T-cell (primary cell): ENCODE data around the gene TMEM240. TPM values are rescaled to one million over a fixed set of nuclear protein-coding genes. Genes with fewer than 3 reads are reported as not detected.

Experiments used
- ATAC-seq, 4 experiments: fragments of 200-7000 bp in 3 of 4; fragments of 150-1000 bp in 1 of 4; cut with Tn5 transposase; replicated peaks in 1 of 4; 1 replicate in 3 of 4; 2 replicates in 1 of 4; pipeline ENCODE4 v1.10.0; 2021; ENCODE audit warnings: moderate library complexity in 3 of 4, mild to moderate bottlenecking in 2 of 4, moderate number of reproducible peaks in 1 of 4
- CTCF ChIA-PET, 2 donors: fragments of 300-600 bp; sonication (Branson Sonifier 250); formaldehyde crosslinking; loops; one replicate each; lab custom pipeline; 2022; ENCODE audit warnings: antibody characterized with exemption in 2 of 2; lab: Charles Lee
- POLR2A ChIA-PET, 2 donors: fragments of 300-600 bp; sonication (Branson Sonifier 250); formaldehyde crosslinking; loops; one replicate each; lab custom pipeline; 2022; ENCODE audit warnings: antibody characterized with exemption in 2 of 2; lab: Charles Lee
- DNase-seq, 35 experiments: peaks; one replicate each; pipeline versions ENCODE4 v3.0.0 to v3.0.0-alpha.2; 2013 to 2023
- H3K27ac ChIP-seq: one replicate; pipeline ENCODE4 v1.5.1; 2013; ENCODE audit warnings: low read length
- H3K27me3 ChIP-seq, 2 experiments: replicated peaks in 1 of 2; 1 replicate in 1 of 2; 2 replicates in 1 of 2; pipeline versions ENCODE4 v1.6.1 to v1.7.0; 2013; ENCODE audit warnings: low read length in 1 of 2, mixed read lengths in 1 of 2; ENCODE audit not compliant: control insufficient read depth in 2 of 2, insufficient read depth in 2 of 2; ENCODE audit errors: extremely low read depth in 1 of 2
- H3K36me3 ChIP-seq, 2 donors: 1 replicate in 1 of 2; 2 replicates in 1 of 2; pipeline versions ENCODE4 v1.6.1 to v1.7.0; 2013; ENCODE audit warnings: low read length in 1 of 2; ENCODE audit not compliant: control insufficient read depth in 2 of 2, insufficient read depth in 1 of 2; ENCODE audit errors: extremely low read depth in 1 of 2
- H3K4me1 ChIP-seq, 2 experiments: 1 replicate in 1 of 2; 2 replicates in 1 of 2; pipeline versions ENCODE4 v1.6.1 to v1.7.0; 2013; ENCODE audit warnings: low read length in 2 of 2, mixed read lengths in 1 of 2; ENCODE audit not compliant: insufficient read depth in 2 of 2, control insufficient read depth in 1 of 2; ENCODE audit errors: extremely low read depth in 1 of 2
- H3K4me3 ChIP-seq, 2 donors: 1 replicate in 1 of 2; 2 replicates in 1 of 2; pipeline versions ENCODE4 v1.5.1 to v1.7.0; 2013; ENCODE audit warnings: mild to moderate bottlenecking in 2 of 2, low read length in 1 of 2, moderate library complexity in 1 of 2; ENCODE audit not compliant: control insufficient read depth in 1 of 2; ENCODE audit errors: extremely low read depth in 1 of 2
- H3K9me3 ChIP-seq: 2 replicates; pipeline ENCODE4 v1.7.0; 2013
- H3K27ac Mint-ChIP-seq, 2 donors: one replicate each; pipeline ENCODE4 v1.8.0; 2020 to 2021; ENCODE audit warnings: mild to moderate bottlenecking in 2 of 2, mixed read lengths in 2 of 2
- H3K27me3 Mint-ChIP-seq, 2 donors: one replicate each; pipeline ENCODE4 v1.8.0; 2021 to 2022; ENCODE audit warnings: mixed read lengths in 2 of 2
- H3K36me3 Mint-ChIP-seq: one replicate; pipeline ENCODE4 v1.8.0; 2021; ENCODE audit warnings: mixed read lengths
- H3K4me1 Mint-ChIP-seq, 3 donors: one replicate each; pipeline ENCODE4 v1.8.0; 2020 to 2022; ENCODE audit warnings: mixed read lengths in 3 of 3, mild to moderate bottlenecking in 1 of 3
- H3K4me3 Mint-ChIP-seq, 3 donors: one replicate each; pipeline ENCODE4 v1.8.0; 2020 to 2022; ENCODE audit warnings: mild to moderate bottlenecking in 3 of 3, mixed read lengths in 3 of 3, moderate library complexity in 3 of 3
- H3K9me3 Mint-ChIP-seq, 3 donors: one replicate each; pipeline ENCODE4 v1.8.0; 2020 to 2022; ENCODE audit warnings: mixed read lengths in 3 of 3
- WGBS: methylation state at CpG from one replicate; pipeline ENCODE4 v1.1.5; 2013; ENCODE audit warnings: missing lambda C conversion rate; ENCODE audit not compliant: insufficient coverage; 5-methylcytosine and 5-hydroxymethylcytosine counted together
- total RNA-seq, 35 experiments: library from RNA in 6 of 35; stranded (reverse) in 6 of 35; fragments of 120-200 nt in 1 of 35; gene quantifications; one replicate each; pipeline versions ENCODE4 v1.2.1 to v1.2.4 and lab custom pipeline; 2013 to 2026

Gene TMEM240
- total RNA-seq (1 to 10 TPM; 1.0 to 3.1 (median 1.4) TPM), total RNA-seq (lab: John Stamatoyannopoulos, UW) (0 to 1.1 (median 0.18) reads per million in 29 experiments)
- 0.44 TPM for total RNA-seq (2013)

DNA sequence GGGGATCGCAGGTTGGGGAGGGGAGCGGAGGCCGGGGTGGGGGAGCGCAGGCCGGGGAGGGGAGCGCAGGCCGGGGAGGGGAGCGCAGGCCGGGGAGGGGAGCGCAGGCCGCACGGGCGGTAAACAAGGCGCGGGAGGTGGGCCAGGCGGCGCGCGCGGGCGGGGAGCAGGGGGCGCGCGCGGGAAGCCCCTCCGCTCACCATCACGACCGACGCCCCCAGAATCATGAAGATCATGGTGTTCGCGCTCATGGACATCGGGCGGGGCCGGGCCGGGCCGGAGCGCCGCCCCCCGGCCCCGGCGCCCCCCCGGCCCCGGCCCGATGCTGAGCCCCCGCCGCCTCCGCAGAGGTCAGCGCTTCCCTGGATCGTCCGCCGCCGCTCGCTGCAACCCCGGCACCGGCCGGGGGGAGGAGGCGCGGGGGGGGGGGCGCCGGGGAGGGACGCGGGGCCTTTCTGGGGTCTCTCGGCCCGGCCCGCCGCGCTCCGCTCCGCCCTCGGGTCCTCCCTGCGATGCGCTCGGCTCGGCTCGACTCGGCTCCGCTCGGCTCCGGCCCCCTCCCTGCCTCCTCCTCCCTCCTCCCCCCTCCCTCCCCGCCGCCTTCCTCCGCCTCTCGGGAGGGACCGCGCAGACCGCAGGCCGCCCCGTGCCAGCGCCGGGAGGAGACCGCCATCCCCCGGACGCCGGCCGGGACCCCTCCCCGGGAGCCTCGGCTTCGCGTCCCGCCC is at the start of gene TMEM240:
TSS of gene TMEM240 (minus strand) at position 535 of the 728 bp plus-strand sequence. CDS start at position 257, 278 bp downstream.
- DNase-seq = peak; percentile 18 to 68 (median 43)
- peak within 1 kb of the TSS in 1 of 2 donors; percentile 48 for H3K27ac Mint-ChIP-seq
- no peaks in the 10 kb centered on the region for H3K9me3 Mint-ChIP-seq
- Histone ChIP-seq H3K36me3 (peaks cover 13 to 14% of the 10 kb centered on the region in 2 donors), H3K4me1 (peaks cover 0 to 20% of the 10 kb centered on the region in 2 experiments), H3K27ac (no peak within 1 kb of the TSS), H3K4me3 (no peak within 1 kb of the TSS), H3K27me3 (peaks cover 0 to 9% of the 10 kb centered on the region in 2 experiments), H3K9me3 (no peaks in the 10 kb centered on the region)
- H3K4me3 Mint-ChIP-seq = peak within 1 kb of the TSS; percentile 63 to 67 (median 64)
- peaks cover 4% of the 10 kb centered on the region for H3K36me3 Mint-ChIP-seq
- ChIA-PET POLR2A (no interaction called here), CTCF (no interaction called here)
- ATAC-seq = peak; percentile 75 to 82 (median 80)
- H3K4me1 Mint-ChIP-seq = peaks cover 0 to 5% (median 3%) of the 10 kb centered on the region in 3 donors
- 4% methylated on average over 39 of the region's 100 CpGs for WGBS
- no peaks in the 10 kb centered on the region for H3K27me3 Mint-ChIP-seq

GRCh38 chr1:1583347-1584010 is 43.1 kb upstream of the TMEM240 start:
- WGBS = 88% methylated on average over 18 of the region's 23 CpGs
- Mint-ChIP-seq H3K27me3 (peaks cover 10 to 13% of the 10 kb centered on the region in 2 donors), H3K4me3 (no peak overlapping the region), H3K27ac (no peak overlapping the region), H3K4me1 (no peaks in the 10 kb centered on the region), H3K9me3 (no peaks in the 10 kb centered on the region), H3K36me3 (no peaks in the 10 kb centered on the region)
- Histone ChIP-seq H3K4me1 (peaks cover 0 to 4% of the 10 kb centered on the region in 2 experiments), H3K27ac (no peak overlapping the region), H3K9me3 (no peaks in the 10 kb centered on the region), H3K4me3 (no peak overlapping the region), H3K36me3 (no peaks in the 10 kb centered on the region), H3K27me3 (peaks cover 0 to 49% of the 10 kb centered on the region in 2 experiments)
- ATAC-seq (no peak), DNase-seq (no peak)
- ChIA-PET CTCF (no interaction called here), POLR2A (no interaction called here)

- CTCF ChIA-PET = no interaction called here
- no peaks in the 10 kb centered on the region for H3K4me1 Mint-ChIP-seq
- 78% methylated on average over 7 of the region's 9 CpGs for WGBS
- ATAC-seq (no peak), DNase-seq (no peak)
- H3K27ac Mint-ChIP-seq = no peak overlapping the region
- no peaks in the 10 kb centered on the region for H3K9me3 Mint-ChIP-seq
- no peak overlapping the region for H3K4me3 Mint-ChIP-seq
- Histone ChIP-seq H3K4me3 (no peak overlapping the region), H3K36me3 (no peaks in the 10 kb centered on the region), H3K9me3 (no peaks in the 10 kb centered on the region), H3K27me3 (peaks cover 0 to 51% of the 10 kb centered on the region in 2 experiments), H3K27ac (no peak overlapping the region), H3K4me1 (peaks cover 0 to 4% of the 10 kb centered on the region in 2 experiments)
- no peaks in the 10 kb centered on the region for H3K36me3 Mint-ChIP-seq
- POLR2A ChIA-PET = interaction anchor here in 1 of 2 donors (0.6 kb wide), 1 partner anchor 15 kb away, joined by 5 read pairs; no protein-coding TSS in a partner anchor
- peaks cover 10 to 12% of the 10 kb centered on the region in 2 donors for H3K27me3 Mint-ChIP-seq
Observed at GRCh38 chr1:1582585-1583346, 42.3 kb upstream of the TMEM240 start.

- H3K4me1 Mint-ChIP-seq = peaks cover 10 to 16% (median 12%) of the 10 kb centered on the region in 3 donors
- no peak for DNase-seq
- Histone ChIP-seq H3K4me3 (no peak overlapping the region), H3K9me3 (no peaks in the 10 kb centered on the region), H3K36me3 (no peaks in the 10 kb centered on the region), H3K27ac (no peak overlapping the region), H3K4me1 (peaks cover 6 to 11% of the 10 kb centered on the region in 2 experiments), H3K27me3 (peaks cover 0 to 28% of the 10 kb centered on the region in 2 experiments)
- no peak overlapping the region for H3K4me3 Mint-ChIP-seq
- 89% methylated on average over 11 of the region's 13 CpGs for WGBS
- no peak for ATAC-seq
- H3K36me3 Mint-ChIP-seq = no peaks in the 10 kb centered on the region
- H3K27ac Mint-ChIP-seq = no peak overlapping the region
- no peaks in the 10 kb centered on the region for H3K9me3 Mint-ChIP-seq
- H3K27me3 Mint-ChIP-seq = peaks cover 7 to 10% of the 10 kb centered on the region in 2 donors
- ChIA-PET CTCF (no interaction called here), POLR2A (interaction anchor here in 1 of 2 donors (0.5 to 1.2 kb wide), 2 partner anchors 36 to 53 kb away, joined by 3 read pairs; no protein-coding TSS in a partner anchor)
Observed at GRCh38 chr1:1578371-1578940, 38.0 kb upstream of the TMEM240 start.

GRCh38 chr1:1577367-1578011 is 37.1 kb upstream of the TMEM240 start:
- DNase-seq (no peak), ATAC-seq (no peak)
- no peak overlapping the region for H3K27ac Mint-ChIP-seq
- H3K9me3 Mint-ChIP-seq = no peaks in the 10 kb centered on the region
- H3K36me3 ChIP-seq = no peaks in the 10 kb centered on the region
- no peak overlapping the region for H3K4me3 ChIP-seq
- H3K4me1 Mint-ChIP-seq = peaks cover 16 to 24% (median 17%) of the 10 kb centered on the region in 3 donors
- WGBS = 74% methylated on average over 7 of the region's 10 CpGs
- no peaks in the 10 kb centered on the region for H3K9me3 ChIP-seq
- peaks cover 7 to 8% of the 10 kb centered on the region in 2 donors for H3K27me3 Mint-ChIP-seq
- peaks cover 0 to 23% of the 10 kb centered on the region in 2 experiments for H3K27me3 ChIP-seq
- ChIA-PET CTCF (no interaction called here), POLR2A (interaction anchor here in 1 of 2 donors (1.2 kb wide), 1 partner anchor 37 kb away, joined by 3 read pairs; no protein-coding TSS in a partner anchor)
- H3K4me3 Mint-ChIP-seq = no peak overlapping the region
- H3K4me1 ChIP-seq = peaks cover 12 to 21% of the 10 kb centered on the region in 2 experiments
- no peak overlapping the region for H3K27ac ChIP-seq
- H3K36me3 Mint-ChIP-seq = no peaks in the 10 kb centered on the region
